Epidermal melanocyte (primary cell): ENCODE measurements around the gene ZNF655.
A peak's percentile ranks its signal among the peaks of the same experiment; 100 is the strongest.
"Not testable (repeated sequence)": the region's sequence is repeated elsewhere in the genome, so short reads cannot be mapped to it uniquely, and the experiment has no call there.

Source experiments
- DNase-seq: peaks from one replicate; pipeline ENCODE4 v3.0.0; 2011; ENCODE audit warnings: low spot score; ENCODE audit not compliant: insufficient read length

The ZNF655 gene, protein sequence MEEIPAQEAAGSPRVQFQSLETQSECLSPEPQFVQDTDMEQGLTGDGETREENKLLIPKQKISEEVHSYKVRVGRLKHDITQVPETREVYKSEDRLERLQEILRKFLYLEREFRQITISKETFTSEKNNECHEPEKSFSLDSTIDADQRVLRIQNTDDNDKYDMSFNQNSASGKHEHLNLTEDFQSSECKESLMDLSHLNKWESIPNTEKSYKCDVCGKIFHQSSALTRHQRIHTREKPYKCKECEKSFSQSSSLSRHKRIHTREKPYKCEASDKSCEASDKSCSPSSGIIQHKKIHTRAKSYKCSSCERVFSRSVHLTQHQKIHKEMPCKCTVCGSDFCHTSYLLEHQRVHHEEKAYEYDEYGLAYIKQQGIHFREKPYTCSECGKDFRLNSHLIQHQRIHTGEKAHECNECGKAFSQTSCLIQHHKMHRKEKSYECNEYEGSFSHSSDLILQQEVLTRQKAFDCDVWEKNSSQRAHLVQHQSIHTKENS

DNA sequence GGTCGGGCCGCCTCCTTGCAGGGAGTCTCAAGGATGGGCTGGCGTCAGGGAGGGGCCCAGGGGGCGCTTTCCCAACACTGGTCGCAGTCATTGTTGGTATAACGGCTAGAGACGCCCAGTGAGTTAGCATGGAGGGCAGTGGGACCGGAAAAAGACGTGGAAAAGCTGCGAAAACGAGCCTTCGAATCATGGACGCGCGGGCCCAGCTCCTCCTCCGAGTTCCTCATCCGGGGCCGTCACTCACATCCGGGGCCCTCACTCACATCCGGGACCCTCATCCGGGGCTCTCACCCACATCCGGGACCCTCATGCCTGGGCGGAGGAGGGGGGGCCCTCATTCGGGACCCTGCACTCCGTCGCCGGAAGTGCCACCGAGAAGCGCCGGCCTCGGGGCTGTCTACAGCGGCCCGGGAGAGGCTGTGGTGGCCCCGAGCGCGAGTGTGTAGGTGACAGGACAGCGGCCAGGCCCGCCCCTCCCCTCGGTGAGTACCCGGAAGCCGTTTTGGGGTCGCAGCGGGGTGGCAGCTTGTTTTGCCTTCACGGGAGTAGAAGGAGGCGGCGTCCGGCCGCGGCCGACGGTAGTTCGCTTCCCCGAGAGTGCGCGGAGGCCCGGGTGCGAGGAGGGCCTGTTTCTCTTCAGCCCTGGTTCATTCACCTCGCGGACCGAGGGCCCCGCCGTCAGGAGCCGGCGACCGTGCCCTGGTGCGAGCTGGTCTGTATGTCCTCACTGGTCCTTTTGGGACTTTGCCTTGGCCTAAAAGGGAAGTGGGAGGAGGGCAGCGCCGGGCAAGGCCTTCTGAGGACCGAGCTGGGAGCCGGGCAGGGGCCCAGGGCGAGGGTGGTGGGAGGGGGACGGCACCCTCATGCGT is at the start of gene ZNF655:
Gene ZNF655 (plus strand): TSS at position 337 of the 869 bp plus-strand sequence. CDS start 1,918 bp downstream, outside the sequence.
- DNase-seq, result peak; percentile 94

DNA sequence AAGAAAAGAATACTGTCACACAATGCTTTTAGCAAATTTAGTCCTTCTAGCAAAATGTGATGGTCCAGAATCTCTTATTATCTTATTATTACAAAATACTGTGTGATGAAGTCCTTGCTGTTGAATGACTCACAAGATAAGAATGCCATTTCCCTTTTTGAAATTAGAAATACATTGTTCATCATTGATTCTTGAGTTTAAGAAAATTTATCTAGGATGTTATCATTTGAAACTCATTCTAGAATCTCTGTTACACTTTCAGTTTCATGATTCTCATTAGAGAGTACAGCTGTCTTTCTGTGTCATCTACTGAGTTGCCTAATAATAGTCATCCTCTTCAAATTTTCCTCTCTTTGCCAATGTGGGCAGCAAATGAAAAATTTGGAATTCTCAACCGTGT is 44.4 kb upstream of the ZNF655 start:
- no peak for DNase-seq

DNA sequence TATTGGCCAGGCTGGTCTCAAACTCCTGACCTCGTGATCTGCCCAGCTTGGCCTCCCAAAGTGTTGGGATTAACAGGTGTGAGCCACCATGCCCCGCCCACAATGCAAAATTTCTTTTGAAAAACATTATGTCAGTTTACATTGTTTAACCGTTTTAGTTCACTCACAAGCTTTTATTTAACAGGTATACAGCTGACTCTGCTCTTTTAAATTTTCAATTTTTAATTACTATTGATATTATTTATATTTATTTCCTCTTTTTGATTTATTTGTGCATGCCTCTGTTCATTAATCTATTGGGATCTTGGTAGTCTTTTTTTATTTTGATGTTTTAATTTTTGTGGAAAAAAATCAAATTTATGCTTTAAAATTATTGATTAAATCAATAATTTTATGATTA is 37.0 kb upstream of the ZNF655 start:
- no peak for DNase-seq

DNA sequence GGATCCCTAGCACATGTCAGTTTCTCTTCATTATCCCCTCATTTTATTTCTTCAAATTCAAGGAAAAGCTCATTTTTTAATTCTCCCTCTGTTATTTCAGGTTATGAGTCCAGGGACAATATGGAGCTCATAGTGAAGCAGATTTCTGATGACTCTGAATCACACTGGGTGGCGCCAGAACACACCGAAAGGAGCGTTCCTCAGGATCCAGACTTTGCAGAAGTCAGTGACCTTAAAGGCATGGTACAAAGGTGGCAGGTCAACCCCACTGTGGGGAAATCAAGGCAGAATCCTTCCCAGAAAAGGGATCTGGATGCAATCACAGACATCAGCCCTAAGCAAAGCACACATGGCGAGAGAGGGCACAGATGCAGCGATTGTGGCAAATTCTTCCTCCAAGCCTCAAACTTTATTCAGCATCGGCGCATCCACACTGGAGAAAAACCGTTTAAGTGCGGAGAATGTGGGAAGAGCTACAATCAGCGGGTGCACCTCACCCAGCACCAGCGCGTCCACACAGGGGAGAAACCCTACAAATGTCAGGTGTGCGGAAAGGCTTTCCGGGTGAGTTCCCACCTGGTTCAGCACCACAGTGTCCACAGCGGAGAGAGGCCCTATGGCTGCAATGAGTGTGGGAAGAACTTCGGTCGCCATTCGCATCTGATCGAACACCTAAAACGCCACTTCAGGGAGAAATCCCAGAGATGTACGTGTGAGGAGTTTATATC is 32.6 kb upstream of the ZNF655 start:
- no peak for DNase-seq

DNA sequence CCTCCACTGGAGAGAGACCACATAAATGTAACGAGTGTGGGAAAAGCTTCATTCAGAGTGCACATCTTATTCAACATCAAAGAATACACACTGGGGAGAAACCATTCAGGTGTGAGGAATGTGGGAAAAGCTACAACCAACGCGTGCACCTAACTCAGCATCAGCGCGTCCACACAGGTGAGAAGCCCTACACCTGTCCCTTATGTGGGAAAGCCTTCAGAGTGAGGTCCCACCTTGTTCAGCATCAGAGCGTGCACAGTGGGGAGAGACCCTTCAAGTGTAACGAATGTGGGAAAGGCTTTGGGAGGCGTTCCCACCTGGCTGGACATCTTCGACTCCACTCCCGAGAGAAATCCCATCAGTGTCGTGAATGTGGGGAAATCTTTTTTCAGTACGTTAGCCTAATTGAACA is 27.1 kb upstream of the ZNF655 start:
- DNase-seq, result no peak

DNA sequence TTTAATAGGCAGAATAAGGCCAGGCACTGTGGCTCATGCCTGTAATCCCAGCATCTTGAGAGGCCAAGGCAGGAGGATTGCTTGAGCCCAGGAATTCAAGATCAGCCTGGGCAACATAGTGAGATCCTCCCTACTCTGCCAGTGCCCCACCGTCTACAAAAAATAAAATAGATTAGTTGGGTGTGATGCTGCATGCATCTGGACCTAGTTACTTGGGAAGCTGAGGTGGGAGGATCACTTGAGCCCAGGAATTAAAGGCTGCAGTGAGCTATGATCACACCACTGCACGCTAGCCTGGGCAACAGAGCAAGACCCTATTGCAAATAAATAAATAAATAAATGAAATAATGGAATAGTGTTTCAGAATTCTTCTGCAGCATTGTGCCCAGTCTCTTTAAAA is 22.8 kb upstream of the ZNF655 start:
- DNase-seq, result no peak

DNA sequence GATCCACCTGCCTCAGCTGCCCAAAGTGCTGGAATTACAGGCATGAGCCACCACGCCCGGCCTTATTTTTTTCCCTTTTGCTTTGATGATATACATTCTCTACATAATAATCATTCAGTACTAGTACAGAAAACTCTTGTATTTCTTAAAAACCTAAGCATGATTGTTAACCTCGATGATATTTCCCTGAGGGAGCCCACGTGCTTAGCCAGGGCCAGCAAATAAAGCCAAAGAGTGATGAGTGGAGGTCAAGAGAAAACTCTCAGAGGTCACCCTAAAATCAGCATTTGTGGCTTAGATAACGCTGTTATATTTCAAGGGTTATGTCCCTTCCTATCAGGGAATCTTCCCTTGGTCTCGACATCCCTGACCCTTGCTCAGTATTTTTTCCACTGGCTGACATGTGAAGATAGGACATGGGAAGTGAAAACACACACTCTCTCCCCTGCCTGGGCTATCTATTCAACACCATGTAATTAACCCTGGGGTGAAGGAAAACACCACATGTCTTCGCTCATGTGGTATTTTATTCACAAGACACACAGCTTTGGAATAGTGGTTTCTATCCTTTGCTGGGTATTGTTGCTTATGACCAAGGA is 19.1 kb upstream of the ZNF655 start:
- DNase-seq, result peak; percentile 63

DNA sequence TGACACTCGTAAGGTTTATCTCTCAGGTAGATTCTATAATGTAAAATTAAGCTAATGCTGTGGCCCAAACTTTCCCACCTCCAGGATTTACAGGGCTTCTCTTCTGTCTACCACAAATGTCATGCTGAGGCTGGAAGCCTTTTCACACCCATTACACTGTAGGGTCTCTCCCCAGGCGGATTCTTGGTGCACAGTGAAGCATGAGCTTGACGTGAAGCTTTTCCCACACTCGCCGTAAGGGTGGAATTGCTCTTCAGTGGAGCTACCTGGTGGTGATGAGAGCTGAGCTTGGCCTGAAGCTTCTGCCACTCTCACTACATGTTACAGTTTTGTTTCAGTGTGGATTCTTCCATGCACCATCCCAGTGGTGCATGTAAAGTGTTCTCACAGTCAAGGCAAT is 17.9 kb upstream of the ZNF655 start:
- DNase-seq, result no peak

DNA sequence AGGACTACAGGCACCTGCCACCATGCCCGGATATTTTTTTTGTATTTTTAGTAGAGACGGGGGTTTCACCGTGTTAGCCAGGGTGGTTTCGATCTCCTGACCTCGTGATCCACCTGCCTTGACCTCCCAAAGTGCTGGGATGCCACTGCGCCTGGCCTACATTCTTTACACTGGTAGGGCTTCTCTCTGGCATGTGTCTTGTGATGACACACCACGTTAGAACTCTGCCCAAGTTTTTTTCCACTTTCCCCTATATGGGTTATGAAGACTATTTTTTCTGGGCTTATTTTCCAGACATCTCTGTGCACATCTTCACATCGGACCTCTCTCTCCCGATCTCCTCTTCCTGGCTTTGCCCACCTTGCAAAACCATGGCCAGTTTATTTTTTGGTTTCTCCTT is 17.2 kb upstream of the ZNF655 start:
- no peak for DNase-seq

DNA sequence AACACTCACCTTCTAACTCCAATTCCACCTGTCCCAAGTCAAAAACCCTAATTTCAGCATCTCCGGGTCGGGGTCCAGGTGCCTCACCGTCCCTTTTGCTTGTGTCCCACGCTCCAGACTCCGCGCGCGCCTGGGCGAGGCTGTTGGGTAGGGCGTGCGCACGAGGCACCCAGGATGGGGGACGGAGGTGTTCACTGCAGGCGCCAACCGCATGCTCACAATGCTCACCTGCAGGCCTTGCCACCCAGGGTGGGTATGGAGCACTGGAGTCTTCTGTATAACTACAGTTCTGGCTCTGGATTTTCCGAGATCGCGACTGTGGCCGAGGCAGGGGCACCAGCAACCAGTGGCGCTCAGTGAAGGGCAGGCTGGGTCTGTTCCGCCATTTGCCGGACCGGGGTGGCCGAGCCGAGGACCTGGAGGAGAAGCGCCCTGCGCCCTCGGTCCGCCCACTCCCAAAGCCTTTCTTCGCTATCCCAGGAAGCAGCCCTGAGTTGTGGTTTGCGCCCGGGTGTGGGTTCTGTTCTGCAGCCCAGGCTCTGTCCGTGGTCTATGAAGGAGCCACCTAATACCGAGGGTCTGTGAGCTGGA is 15.3 kb upstream of the ZNF655 start:
- no peak for DNase-seq

DNA sequence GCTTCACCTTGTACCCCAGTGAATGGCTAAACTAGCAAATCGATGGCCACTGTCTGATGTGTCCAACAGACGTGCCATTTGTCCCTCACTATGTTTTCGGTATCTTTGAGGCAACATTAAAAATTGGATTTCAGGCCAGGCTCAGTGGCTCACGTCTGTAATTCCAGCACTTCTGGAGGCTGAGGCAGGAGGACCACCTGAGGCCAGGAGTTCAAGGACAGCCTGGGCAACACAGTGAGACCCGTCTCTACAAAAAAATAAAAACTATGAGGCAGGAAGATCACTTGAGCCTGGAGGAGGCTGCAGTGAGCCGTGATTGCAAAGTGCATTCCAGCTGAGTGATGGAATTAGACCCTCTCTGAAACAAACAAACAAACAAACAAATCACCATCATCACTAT is 14.5 kb upstream of the ZNF655 start:
- DNase-seq, result no peak

DNA sequence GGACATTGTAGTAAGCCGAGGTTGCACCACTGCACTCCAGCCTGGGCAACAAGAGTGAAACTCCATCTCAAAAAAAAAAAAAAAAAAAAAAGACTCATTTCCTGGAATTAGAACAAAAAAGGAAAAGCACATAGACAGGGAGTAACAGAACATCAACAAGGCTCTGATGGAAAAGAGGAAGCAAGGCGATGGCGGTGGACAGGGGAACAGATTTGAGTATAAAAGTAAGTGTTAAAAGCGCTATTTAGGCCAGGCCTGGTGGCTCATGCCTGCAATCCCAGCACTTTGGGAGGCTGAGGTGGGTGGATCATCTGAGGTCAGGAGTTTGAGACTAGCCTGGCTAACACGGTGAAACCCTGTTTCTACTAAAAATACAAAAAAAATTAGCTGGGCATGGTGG is 13.1 kb upstream of the ZNF655 start:
- not testable (repeated sequence) for DNase-seq

DNA sequence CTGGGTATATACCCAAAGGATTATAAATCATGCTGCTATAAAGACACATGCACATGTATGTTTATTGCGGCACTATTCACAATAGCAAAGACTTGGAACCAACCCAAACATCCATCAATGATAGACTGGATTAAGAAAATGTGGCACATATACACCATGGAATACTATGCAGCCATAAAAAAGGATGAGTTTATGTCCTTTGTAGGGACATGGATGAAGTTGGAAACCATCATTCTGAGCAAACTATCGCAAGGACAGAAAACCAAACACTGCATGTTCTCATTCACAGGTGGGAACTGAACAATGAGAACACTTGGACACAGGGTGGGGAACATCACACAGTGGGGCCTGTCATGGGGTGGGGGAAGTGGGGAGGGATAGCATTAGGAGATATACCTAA is 8.9 kb upstream of the ZNF655 start:
- DNase-seq, result not testable (repeated sequence)

DNA sequence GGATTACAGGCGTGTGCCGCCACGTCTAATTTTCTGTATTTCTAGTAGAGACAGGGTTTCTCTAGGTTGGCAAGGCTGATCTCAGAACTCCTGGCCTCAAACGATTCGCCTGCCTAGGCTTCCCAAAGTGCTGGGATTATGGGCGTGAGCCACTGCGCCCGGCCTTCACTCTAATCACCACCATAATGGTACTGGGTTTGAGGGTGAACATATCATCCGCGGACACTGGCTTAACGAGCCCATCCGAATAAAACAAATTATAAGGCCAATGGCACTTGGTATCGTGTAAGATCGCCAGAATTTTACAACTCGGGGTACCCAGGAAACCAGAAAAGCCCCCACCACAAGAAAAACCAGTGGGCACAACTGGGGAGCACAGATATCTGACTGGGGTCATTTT is 7.1 kb upstream of the ZNF655 start:
- DNase-seq, result no peak

DNA sequence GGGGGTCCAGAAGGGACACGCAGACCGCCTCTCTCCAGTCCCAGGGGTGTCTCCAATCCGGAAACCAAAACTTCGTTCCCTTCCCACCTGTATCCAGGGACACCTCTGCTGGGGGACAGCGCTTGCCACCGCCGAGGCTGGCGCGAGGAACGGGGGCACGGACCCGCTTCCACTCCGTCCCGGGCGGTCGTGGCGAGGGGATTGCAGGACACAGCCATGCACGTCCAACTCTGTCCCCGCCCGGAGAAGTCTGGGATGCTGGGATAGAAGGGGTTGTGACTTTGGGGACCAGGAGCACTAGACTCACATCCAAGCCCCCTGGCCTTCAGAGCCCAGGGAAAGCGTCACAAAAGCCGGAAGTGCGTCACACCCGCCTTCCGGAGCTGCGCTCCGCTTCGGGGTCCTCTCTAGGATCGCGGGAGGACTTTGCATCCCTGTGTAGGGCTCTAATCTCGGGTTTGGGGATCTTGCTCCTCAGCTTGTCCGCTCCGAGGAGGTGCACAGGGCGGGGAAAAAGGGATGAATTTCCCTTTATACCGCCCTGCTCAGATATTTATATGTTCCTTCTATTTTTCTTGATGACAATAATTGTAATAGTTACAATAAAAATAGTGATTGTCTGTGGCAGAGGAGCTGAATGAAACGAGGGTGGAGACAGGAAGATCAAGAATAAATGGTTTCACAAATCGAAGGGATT is 6.5 kb upstream of the ZNF655 start, which contains the start of gene FAM200A:
Gene FAM200A (minus strand): TSS at position 348 of the 697 bp plus-strand sequence. CDS start 3,707 bp downstream, outside the sequence.
- DNase-seq, result peak; percentile 98

DNA sequence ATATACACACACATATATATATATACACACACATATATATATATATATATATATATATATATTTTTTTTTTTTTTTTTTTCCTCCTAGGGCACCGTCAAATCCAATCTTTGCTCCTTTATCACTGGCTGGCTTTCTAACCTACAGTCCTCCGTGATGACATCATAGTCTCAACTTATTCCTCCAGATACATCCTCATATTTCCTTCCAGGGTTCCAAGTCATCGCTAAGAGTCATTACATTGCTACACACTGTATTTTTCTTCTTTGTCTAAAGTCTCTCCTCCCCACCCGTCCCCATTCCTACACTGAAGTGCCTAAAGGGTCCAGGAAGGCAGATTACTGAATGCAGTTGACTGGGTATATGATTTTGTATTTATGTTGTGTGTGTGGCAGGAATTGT is 5.4 kb upstream of the ZNF655 start:
- DNase-seq, result no peak

DNA sequence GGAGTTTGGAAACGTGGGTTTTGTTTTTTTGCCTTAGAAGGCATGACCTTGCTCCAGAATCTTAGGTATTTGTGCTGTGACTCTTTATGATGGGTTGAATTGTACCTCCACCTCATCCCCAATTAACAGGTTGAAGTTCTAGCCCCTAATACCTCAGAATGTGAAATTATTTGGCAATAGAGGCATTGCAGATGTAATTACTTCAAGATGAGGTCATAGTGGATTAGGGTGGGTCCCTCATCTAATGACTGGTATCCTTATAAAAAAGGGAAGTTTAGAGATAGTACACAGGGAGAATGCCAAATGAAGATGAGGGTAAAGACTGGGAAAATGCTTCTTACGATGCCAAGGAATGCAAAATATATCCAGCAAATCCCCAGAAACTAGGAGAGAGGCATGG is 3.5 kb upstream of the ZNF655 start:
- no peak for DNase-seq

DNA sequence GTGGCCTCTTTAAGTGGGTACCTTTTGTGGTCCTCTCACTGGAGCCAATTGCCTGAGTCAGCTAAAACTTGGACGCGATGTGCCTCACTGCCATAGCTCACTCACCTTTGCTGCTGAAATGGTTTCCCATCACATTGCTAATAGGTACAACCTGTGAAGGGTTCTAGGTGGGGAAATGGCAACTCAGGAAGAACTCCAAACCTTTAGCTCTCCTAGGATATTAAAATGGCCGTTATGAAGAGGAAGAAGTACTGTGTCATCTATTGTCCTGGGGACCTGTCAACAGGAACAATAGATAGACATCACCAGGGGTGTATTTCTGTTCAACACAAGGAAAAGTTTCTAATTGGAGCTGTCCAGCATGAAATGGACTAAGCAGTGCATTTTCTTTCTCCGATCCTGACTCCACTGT is 1.2 kb upstream of the ZNF655 start:
- DNase-seq, result no peak

DNA sequence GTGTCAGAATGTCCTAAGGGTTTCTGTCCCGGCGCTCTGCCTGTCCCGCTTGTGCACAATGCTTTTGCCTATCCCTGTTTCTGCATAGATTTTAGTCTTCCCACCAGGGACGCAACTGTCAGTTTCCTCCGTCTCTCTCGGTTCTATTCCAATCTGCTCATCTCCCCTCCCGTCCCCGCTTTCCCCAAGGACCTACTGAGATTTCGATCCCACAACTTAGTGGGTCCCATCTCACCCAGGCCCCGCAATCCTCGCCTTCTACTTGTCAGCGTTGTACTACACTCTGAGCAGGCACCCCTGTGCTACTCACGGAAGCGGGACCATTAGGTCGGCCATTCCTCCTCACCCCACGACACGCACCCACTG is 519 bp upstream of the ZNF655 start:
- DNase-seq, result no peak
